GM18499 (cell line): ENCODE measurements around the gene MTA1.

ENCODE experiments used
- ATAC-seq: cut with Tn5 transposase; IDR thresholded peaks from one replicate; pipeline ENCODE4 v1.9.1; 2021; ENCODE audit warnings: moderate number of reproducible peaks; ENCODE audit not compliant: insufficient read depth, unreplicated experiment

MTA1 gene

DNA sequence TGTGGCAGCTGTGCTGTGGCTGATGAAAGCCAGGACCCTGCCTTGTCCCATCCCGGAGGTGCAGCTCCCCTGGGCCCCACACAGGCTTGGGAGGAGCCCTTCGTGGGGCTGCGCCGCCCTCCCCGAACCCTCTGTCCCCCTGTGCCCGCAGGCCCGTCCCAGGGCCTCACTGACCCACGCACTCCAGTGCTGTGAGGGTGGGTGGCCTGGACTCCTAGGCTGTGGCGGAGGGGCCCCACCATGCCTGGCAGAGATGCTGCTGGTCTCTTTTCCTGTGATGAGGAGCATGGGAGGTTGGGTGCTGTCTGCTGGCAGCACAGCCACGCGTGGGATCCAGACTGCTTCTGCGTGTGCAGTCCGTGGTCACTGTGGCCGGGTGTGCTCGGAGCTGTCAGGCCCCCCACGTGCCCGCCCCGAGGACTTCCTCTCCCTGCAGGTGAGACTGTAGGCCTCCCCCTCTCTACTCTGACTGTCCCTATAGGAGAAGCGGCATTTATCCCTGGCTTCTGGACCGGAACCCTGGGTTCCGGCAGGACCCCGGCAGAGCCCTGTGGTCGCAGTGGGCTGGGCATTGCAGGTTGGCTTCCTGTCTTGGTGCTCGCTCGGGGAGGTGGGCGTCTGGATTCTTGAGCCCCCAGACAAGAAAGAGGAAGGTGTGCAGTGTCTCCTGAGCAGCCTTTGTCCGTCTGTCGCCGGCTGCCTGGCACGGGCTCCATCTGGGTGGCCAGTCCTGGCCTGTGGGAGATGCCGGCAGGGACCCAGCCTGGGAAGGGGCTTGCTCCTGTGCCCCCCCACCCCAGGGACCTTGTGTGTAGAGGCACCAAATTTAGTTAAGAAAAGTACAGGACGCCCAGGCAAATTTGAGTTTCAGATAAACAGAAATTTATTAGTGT lies 2.3 kb downstream of the MTA1 start:
- ATAC-seq: no peak

- no peak for ATAC-seq
Measured at GRCh38 chr14:105422695-105423487, 3.3 kb downstream of the MTA1 start.

- ATAC-seq: no peak
Measured at GRCh38 chr14:105423488-105424195, 4.0 kb downstream of the MTA1 start.

DNA sequence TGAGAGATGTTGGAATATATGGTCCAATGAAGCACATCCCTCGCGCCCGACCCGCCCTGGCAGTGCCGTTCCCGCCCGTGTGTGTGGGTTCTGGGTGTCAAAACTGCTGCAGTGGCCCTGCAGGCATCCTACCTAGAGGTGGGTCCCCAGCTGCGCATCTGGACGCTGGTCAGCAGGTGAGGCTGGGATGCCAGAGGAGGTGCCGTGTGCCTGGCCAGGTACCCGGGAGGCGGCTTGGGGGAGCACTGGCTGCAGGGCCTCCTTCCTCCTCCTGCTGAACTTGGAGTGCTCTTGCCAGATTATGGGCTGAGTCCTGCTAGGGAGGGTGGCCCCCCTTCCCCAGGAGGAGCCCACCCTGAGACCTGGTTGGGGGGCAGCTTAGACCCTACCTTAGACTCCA lies 5.2 kb downstream of the MTA1 start:
- no peak for ATAC-seq

DNA sequence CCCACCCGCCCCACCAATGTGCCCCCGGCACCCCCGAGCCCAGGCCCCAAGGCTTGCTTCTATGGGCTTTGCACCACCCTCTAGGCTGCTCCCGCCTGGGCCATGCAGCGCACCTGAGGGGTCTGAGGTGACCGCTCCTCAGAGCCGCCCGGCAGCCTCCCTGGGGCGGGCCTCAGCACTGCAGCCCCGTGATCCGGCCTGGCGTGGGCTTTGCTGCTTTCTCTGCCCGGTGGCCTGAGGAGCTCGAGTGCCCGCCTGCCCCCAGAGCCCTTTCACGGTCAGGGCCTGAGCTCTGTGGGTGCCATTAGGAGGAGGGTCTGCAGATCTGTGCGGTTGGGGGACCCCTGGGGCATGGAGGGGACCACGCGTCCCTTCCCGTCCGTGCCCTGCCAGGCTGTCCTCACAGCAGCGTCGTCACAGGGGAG lies 6.2 kb downstream of the MTA1 start:
- ATAC-seq: no peak

GRCh38 chr14:105426416-105427130 lies 6.9 kb downstream of the MTA1 start:
- no peak for ATAC-seq

DNA sequence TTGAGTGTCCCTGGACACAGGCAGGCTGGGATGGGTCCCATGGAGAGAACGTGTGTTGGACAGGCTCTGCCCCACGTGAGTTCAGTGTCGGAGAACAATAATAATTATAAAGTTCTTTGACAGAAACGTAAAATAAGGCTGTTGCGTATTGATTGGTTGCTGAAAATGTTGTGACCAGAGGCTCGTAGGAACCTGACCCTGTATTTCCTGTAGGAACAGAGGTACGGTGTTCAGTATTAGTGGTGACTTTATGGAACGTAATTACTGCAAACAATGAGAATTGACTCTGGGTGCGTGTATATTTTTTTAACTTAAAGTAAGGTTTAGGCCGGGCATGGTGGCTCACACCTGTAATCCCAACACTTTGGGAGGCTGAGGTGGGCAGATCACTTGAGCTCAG lies 7.8 kb downstream of the MTA1 start:
- no peak for ATAC-seq

DNA sequence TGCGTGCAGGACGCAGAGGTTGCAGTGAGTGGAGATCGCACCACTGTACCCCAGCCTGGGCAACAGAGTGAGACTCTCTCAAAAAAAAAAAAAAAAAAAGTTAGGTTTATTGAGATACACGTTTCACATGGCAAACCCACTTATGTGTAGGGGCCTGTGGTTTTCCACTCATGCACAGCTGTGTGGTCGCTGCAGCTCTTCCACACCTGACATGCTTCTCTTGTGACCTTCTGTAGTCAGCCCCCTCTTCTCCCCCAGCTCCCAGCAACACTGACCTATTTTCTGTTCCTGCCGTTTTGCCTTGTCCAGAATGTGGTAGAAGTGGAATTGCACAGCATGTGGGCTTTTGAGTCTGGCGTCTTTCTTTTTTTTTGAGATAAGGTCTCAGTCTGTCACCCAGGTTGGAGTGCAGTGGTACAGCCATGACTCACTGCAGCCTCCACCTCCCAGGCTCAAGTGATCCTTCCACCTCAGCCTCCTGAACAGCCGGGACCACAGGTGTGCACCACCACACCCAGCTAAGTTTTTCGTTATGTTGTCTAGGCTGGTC lies 8.4 kb downstream of the MTA1 start:
- ATAC-seq: no peak

GRCh38 chr14:105430042-105430441 lies 10.4 kb downstream of the MTA1 start:
- ATAC-seq: no peak

DNA sequence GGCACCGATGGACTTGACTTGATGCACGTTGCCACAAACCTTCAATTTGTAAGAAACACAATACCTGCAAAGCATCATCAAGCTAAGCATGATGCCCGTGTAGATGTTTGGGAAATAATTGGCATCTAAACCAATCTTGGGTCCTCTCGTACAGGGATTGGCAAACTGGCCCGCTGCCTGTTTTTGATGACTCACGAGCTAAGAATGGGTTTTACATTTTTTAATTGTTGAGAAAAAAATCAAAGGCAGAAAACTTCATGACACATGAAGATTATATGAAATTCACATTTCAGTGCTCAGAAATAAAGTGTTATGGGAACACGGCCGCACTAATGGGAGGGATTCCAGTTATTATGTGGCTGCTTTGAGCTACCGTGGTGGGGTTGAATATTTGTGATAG lies 10.9 kb downstream of the MTA1 start:
- ATAC-seq: no peak

GRCh38 chr14:105431256-105431655 lies 11.6 kb downstream of the MTA1 start:
- no peak for ATAC-seq

GRCh38 chr14:105432657-105433056 lies 13.0 kb downstream of the MTA1 start:
- no peak for ATAC-seq

DNA sequence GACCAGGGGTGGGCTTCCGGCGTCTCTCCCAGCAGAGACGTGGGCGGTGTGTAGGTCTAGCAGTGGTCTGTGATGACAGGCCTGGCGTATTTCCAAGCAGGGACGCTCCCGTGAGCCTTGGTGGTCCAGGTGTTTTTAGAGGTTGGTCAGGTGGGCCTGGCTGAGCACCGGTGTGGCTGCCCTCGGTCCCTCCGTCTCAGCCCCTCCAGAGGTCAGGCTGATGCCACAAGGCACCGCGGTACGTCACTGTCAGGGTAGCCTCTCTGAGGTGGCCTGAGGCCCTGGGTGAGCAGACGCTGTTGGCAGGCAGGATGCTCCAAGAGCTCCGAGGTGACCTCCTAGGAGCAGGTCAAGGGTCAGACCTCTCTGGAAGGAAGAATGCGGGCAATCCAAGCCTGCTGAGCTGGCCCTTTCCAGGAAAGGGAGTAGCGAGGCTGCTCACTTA lies 13.6 kb downstream of the MTA1 start:
- ATAC-seq: no peak

DNA sequence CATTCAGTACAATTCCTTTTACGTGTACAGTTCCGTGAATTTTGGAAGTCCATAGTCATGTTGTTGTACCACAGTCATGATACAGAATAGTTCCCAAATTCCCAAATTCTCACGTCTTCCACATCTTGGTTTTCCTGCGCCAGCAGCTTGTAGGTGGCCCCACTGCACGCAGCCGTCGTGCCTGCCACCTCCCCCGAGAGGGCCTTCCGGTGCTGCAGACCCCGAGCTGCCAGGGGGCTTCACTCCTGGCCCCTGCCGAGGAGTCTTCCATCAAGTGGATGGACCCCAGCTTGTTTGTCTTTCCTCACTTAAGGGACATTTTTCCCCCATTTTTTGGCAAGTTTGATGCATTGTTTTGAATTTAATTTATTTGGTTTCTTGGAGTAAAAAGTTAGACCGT lies 16.8 kb downstream of the MTA1 start:
- ATAC-seq: no peak

DNA sequence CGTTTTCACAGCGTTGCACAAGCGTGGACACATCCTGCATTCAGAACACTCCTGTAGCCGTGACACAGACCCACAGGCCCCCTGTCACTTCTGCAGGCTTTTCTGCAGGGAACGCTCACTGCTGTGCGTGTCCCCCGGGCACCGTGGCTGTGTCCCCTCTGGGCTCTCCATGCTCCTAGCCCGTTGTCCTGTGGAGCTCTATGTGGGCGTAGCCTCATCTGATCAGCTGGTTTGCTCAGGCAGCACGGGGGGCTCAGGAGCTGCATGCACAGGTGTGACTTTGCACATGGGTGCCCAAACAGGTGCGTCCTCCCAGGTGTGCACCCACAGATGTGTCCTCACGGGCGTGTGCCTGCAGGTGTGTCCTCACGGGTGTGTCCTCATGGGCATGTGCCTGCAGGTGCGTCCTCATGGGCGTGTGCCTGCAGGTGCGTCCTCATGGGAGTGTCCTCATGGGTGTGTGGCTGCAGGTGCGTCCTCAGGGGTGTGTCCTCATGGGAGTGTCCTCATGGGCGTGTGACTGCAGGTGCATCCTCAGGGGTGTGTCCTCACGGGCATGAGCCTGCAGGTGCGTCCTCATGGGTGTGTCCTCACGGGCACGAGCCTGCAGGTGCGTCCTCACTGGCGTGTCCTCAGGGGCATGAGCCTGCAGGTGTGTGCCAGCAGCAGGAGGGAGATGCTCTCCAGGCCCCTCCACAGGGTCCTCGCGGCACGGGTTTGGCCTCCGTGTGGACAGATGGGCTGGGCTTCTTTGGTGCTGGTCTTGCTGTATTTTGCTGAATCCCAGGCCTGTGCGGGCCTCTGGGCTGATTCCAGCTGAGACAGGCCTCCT lies 17.5 kb downstream of the MTA1 start:
- no peak for ATAC-seq

DNA sequence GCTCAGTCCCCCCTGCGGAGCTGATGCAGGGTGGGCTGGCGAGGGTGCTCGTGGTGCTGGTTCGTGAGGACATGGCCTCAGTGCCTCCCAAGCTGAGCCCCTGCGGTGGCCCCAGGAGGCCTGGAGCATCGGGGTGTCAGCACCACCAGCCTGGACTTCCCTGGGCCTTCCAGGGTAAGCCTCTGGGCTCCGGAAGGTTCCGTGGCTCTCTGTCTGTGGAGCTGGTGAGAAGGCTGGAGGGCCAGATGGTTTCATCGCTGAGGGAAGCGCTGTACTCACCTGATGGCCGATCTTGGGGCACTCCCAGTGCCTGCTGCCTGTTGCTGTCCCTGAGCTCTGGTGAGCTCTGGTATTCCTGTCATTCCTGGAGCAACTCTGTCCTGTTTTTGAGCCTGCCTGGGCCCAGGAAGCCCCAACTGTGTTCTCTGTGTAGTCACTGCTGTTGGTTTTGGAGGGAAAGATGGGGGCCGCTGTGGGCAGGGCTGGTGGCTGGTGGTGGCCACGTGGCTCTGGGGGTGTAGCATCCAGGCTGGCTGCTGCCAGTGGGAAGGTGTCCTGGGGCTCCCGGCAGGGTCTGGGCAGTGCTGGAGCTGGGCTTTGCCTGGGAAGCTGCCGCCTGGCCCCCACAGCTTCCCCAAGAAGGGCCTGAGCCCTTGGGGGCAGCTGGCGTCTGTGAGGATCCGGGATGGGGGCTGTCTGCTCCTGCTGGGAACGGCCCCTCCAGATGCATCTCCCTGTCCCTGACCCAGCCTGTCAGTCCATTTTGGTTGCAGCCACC lies 18.3 kb downstream of the MTA1 start:
- ATAC-seq: no peak

- no peak for ATAC-seq
Measured at GRCh38 chr14:105439179-105439578, 19.6 kb downstream of the MTA1 start.
